ENCODE data around the gene SLC7A8.
A peak's percentile ranks its signal among the peaks of the same experiment; 100 is the strongest.
"Not testable (repeated sequence)": the region's sequence is repeated elsewhere in the genome, so short reads cannot be mapped to it uniquely, and the experiment has no call there.

Gene SLC7A8

GRCh38 chr14:23183479-23183878, at the start of gene SLC7A8:
TSS of gene SLC7A8 (minus strand) at chr14:23183660. CDS start at chr14:23182914, 746 bp downstream.
- DNase-seq: no peak

GRCh38 chr14:23232241-23232808, 48.9 kb upstream of the SLC7A8 start:
- DNase-seq: not testable (repeated sequence)

DNA sequence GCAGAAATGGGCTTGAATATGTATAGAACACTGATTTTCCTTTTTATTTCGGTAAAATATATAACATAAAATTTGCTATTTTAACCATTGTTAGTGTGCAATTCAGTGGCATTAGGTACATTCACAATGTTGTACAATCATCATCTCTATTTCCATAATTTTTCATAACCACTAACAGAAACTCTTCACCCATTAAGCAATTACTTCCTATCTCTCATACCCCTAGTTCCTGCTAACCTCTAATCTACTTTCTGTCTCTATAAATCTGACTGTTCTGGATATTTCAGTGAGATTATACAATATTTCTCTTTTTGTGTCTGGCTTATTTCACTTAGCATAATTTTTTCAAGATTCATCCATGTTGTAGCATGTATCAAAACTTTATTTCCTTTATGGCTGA, 45.4 kb upstream of the SLC7A8 start:
- DNase-seq: no peak

- DNase-seq: no peak
These were observed 44.1 kb upstream of the SLC7A8 start for GRCh38 chr14:23227566-23227965.

DNA sequence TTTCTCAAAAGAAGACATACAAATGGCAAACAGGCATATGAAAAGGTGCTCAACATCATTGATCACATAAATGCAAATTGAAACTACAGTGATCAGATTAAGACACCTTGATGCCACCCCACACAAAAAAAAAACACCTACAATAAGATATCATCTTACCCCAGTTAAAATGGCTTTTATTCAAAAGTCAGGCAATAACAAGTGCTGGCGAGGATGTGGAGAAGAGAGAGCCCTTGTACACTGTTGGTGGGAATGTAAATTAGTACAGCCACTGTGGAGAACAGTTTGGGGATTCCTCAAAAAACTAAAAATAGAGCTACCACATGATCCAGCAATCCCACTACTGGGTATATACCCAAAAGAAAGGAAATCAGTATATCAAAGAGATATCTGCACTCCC, 41.5 kb upstream of the SLC7A8 start:
- DNase-seq: not testable (repeated sequence)

GRCh38 chr14:23219075-23219474, 35.6 kb upstream of the SLC7A8 start:
- DNase-seq: no peak

DNA sequence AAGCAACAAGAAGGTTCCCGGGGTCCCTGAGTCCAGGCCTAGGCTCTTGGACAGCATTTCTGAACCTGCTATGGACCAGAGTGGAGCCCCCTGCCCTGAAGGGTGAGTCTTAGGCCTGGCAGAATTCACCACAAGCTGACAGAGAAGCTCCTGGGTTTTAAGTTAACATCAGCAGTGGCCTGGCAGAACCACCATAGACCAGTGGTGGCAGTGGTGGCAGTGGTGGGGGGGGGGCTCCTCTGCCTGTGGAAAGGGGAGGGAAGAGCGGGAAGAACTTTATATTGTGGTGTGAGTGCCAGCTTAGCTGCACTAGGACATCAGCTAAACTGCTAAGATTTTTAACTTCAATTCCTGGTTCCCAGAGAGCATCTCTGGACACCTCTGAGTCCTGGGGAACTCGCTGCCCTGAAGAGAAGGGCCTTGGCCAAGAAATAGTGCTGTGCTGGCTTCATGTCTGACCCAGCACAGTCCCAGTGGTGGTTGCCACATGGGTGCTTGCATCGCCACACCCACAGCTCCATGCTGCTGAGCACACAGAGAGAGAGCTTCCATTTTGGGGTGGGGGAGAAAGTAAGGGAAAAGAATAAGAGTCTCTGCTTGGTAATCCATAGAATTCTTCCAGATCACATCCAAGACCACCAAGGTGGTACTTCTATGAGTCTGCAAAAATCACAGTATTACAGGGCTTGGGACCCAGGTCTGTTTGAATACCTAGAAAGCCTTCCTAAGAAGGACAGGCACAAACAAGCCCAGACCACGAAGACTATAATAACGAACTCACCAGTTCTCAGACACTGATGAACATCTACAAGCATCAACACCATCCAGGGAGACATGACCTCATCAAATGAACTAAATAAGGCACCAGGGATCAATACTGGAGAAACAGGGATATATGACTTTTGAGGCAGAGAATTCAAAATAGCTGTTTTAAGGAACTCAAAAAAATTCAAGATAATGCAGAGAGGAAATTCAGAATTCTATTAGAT, 33.9 kb upstream of the SLC7A8 start:
- no peak for DNase-seq

DNA sequence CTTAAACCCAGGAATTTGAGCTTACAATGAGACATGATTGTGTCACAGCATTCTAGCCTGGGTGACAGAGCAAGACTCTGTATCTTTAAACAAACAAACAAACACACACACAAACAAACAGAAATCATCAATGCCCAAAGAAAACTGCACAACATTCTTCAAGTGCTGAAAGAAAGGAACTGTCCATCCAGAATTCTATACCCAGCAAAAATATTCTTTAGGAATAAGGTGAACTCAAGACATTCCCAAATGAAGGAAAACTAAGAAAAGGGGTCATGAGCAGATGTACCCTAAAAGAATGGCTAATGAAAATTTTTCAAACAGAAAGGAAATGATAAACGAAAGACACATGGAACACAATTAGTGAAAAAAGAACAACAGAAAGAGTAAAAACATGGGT, 32.0 kb upstream of the SLC7A8 start:
- no peak for DNase-seq

DNA sequence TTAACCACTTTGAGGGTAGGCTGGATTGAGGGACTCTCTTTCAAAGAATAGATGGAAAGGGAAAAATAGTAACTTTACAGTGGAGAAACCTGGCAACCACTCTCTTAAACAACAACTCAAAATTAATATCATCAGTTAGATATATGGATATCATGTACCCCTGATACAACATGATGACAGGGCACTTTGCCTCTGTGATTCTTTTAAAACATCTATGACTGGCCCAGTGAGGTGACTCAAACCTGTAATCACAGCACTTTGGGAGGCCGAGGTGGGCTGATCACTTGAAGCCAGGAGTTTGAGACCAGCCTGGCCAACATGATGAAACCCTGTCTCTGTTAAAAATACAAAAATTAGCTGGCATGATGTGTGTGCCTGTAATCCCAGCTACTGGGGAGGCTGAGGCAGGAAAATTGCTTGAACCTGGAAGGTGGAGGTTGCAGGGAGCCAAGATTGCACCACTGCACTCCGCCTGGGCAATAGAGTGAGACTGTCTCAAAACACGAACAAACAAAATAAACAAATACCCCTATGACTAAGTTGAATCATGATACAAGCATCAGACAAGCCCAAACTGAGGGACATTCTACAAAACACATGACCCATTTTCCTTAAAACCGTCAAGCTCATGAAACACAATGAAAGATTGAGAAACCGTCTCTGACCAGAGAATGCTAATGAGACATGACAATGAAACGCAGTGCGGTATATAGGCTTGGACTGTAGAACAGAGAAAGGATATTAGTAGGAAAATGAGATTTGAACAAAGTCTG, 26.4 kb upstream of the SLC7A8 start:
- DNase-seq: peak; percentile 13

GRCh38 chr14:23208324-23208723, 24.9 kb upstream of the SLC7A8 start:
- DNase-seq: no peak

- no peak for DNase-seq
These were observed 23.7 kb upstream of the SLC7A8 start for GRCh38 chr14:23207146-23207540.

DNA sequence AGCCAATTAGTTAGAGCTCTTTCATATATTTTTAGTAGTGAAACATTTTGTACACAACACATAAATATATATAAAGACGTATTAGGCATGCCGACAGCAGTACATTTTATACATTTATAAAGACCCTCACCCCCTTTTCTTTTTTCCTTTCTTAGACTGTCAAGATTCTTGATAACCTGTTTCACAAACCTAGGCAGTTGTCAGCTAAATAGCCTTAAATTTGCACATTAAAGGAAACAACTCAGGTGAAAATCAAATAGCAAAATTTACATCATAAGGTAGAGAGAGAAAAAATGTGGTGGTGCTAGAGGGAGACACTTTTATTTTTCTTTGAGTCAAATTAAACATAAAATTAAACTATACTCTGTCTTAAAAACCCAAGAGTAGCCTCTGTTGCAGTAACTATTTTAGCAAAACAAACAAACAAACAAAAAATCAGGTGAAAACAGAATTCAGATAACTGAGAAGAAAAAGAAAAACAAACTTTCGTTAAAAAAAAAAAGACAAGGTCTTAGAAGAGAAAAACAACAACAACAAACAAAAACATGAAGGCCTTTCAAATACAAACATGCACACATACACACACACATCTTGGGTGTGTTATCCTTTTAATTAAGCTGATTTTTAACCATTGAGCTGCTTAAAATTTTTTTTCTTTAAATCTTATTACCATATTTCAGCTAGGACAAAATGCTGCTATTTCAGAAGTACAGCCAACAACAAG, 23.1 kb upstream of the SLC7A8 start:
- no peak for DNase-seq

DNA sequence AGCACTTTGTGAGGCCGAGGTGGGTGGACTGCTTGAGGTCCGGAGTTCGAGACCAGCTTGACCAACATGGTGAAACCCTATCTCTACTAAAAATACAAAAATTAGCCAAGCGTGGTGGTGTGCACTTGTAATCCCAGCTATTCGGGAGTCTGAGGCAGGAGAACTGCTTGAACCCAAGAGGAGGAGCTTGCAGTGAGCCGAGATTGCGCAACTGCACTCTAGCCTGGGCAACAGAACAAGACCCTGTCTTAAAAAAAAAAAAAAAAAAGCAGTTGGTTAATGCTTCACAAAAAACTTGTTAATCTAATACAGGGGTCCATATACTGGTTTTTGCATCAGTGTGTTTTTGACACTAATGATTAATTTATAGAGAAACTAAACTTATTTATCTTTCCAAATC, 18.5 kb upstream of the SLC7A8 start:
- no peak for DNase-seq

DNA sequence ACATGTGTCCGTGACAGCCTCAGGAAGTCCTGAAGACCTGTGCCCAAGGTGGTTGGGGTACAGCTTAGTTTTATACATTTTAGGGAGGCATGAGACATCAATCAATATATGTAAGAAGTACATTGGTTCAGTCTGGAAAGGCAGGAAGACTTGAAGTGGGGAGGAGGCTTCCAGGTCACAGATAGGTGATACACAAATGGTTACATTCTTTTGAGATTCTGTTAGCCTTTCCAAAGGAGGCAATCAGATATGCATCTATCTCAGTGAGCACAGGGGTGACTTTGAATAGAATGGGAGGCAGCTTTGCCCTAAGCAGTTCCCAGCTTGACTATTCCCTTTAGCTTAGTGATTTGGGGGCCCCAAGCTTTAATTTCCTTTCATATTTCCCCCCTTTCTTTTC, 15.7 kb upstream of the SLC7A8 start:
- not testable (repeated sequence) for DNase-seq

DNA sequence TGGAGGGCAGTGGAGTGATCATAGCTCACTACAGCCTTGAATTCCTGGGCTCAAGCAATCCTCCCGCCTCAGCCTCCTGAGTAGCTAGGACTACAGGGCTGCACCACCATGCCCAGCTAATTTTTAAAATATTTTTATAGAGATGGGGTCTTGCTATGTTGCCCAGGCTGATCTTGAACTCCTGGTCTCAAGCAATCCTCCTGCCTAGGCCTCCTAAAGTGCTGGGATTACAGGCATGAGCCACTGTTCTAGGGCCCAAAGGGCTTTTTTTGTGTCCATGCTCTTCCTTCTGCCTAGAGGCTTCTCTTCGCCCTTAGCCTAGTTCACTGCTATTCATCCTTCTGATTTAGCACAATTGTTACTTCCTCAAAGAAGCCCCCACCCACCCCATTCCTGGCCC, 13.0 kb upstream of the SLC7A8 start:
- not testable (repeated sequence) for DNase-seq

- DNase-seq: no peak
These were observed 12.2 kb upstream of the SLC7A8 start for GRCh38 chr14:23195552-23196101.

- DNase-seq: no peak
These were observed 10.0 kb upstream of the SLC7A8 start for GRCh38 chr14:23193432-23193831.

DNA sequence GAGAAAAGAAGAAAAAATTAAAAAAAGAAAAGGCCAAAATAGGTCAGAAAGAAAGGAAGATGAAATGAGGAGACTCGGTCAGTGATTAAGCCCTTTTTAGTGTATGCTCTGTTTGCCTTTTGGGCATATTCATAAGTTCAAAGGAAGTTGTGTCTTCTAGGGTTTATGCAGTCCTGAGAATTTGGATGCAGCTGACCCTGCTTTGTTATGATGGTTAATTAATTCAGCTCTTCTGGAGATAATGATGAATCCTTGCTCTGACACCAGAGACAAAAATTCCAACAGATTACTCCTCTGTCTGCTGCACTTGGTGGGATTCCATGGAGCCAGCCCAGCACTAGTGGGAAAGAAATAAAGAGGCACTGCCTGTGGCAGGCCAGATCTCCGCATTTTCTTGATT, 4.5 kb upstream of the SLC7A8 start:
- no peak for DNase-seq

- no peak for DNase-seq
These were observed 3.6 kb upstream of the SLC7A8 start for GRCh38 chr14:23186913-23187654.

- DNase-seq: no peak
These were observed 1.6 kb upstream of the SLC7A8 start for GRCh38 chr14:23185063-23185462.

DNA sequence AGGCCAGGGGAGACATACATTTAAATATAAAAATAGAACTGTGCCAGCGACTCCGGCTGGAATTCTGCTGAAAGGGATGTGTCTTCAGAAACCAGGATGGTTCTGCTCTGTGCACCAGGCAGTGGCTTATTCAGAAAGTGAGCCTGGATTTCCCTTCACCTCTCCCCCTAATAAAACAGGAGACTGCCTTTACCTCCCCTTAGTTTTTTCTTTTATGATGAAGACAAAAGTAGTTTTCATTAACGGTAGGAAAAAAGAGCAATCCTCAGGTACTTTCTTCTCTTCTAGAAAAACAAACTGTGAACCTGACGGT, 346 bp downstream of the SLC7A8 start:
- DNase-seq: no peak

All from T1000 (cell line).